GM23338 (cell line): ENCODE measurements around the gene ZIC5. TPM values are rescaled to one million over a fixed set of nuclear protein-coding genes. Genes with fewer than 3 reads are reported as not detected.

Experiments
- ATAC-seq: fragments of 200-7000 bp; cut with Tn5 transposase; 3 replicates; pipeline ENCODE4 v1.9.1; 2020
- DNase-seq: peaks from one replicate; pipeline ENCODE4 v3.0.0-alpha.2; 2015; ENCODE audit warnings: low spot score
- H2AFZ ChIP-seq: fragments of 200-600 bp; sonication (generic); 2 replicates; pipeline ENCODE4 v1.8.0; 2016; ENCODE audit warnings: antibody characterized with exemption, mild to moderate bottlenecking, moderate library complexity
- H3F3A ChIP-seq: fragments of 200-600 bp; sonication (generic); replicated peaks from 2 replicates; pipeline ENCODE4 v1.8.0; 2017; ENCODE audit warnings: antibody characterized with exemption, mixed run types, low read depth
- H3K27ac ChIP-seq: fragments of 200-600 bp; sonication (generic); 2 replicates; pipeline ENCODE4 v1.6.1; 2016; ENCODE audit warnings: low read depth
- H3K27me3 ChIP-seq: fragments of 200-600 bp; sonication (generic); 2 replicates; pipeline ENCODE4 v1.8.0; 2016; ENCODE audit warnings: mild to moderate bottlenecking, mixed run types, moderate library complexity; ENCODE audit not compliant: insufficient read depth
- H3K36me3 ChIP-seq: fragments of 200-600 bp; sonication (generic); 2 replicates; pipeline ENCODE4 v1.8.0; 2016; ENCODE audit warnings: mild to moderate bottlenecking; ENCODE audit not compliant: insufficient read depth
- H3K4me1 ChIP-seq: fragments of 200-600 bp; sonication (generic); 2 replicates; pipeline ENCODE4 v1.8.0; 2016; ENCODE audit warnings: mild to moderate bottlenecking, moderate library complexity; ENCODE audit not compliant: insufficient read depth
- H3K4me2 ChIP-seq: fragments of 200-600 bp; sonication (generic); 2 replicates; pipeline ENCODE4 v1.7.1; 2017; ENCODE audit warnings: mixed run types
- H3K4me3 ChIP-seq: fragments of 200-600 bp; sonication (generic); 2 replicates; pipeline ENCODE4 v1.6.1; 2016; ENCODE audit warnings: mixed run types
- H3K79me2 ChIP-seq: fragments of 200-600 bp; sonication (generic); replicated peaks from 2 replicates; pipeline ENCODE4 v1.8.0; 2017; ENCODE audit warnings: mild to moderate bottlenecking; ENCODE audit not compliant: insufficient read depth
- H3K9me2 ChIP-seq: fragments of 200-600 bp; sonication (generic); 2 replicates; pipeline ENCODE4 v1.8.0; 2017; ENCODE audit not compliant: insufficient read depth
- H4K20me1 ChIP-seq: fragments of 200-600 bp; sonication (generic); replicated peaks from 2 replicates; pipeline ENCODE4 v1.8.0; 2017; ENCODE audit warnings: mild to moderate bottlenecking; ENCODE audit not compliant: insufficient read depth
- H3K27ac Mint-ChIP-seq: 2 replicates; pipeline ENCODE4 v1.8.0; 2020; ENCODE audit warnings: inconsistent platforms, mild to moderate bottlenecking, moderate library complexity, mixed read lengths
- H3K27me3 Mint-ChIP-seq: 3 replicates; pipeline ENCODE4 v1.8.0; 2022; ENCODE audit warnings: low read depth, mild to moderate bottlenecking, moderate library complexity, mixed read lengths, inconsistent platforms; ENCODE audit not compliant: insufficient read depth, poor library complexity
- H3K36me3 Mint-ChIP-seq: 3 replicates; pipeline ENCODE4 v1.8.0; 2021; ENCODE audit warnings: low read depth, mild to moderate bottlenecking, inconsistent platforms, moderate library complexity, mixed read lengths
- H3K4me1 Mint-ChIP-seq: 3 replicates; pipeline ENCODE4 v1.8.0; 2020; ENCODE audit warnings: mild to moderate bottlenecking, inconsistent platforms, mixed read lengths
- H3K4me3 Mint-ChIP-seq: 3 replicates; pipeline ENCODE4 v1.8.0; 2021; ENCODE audit warnings: moderate library complexity, mild to moderate bottlenecking, inconsistent platforms, mixed read lengths
- H3K9me3 Mint-ChIP-seq: 3 replicates; pipeline ENCODE4 v1.8.0; 2020; ENCODE audit warnings: moderate library complexity, mild to moderate bottlenecking, inconsistent platforms, mixed read lengths
- CREB1 ChIP-seq: fragments of 250-450 bp; sonication (Bioruptor Pico); IDR thresholded peaks from 2 replicates; pipeline ENCODE4 v1.5.0; 2020; ENCODE audit warnings: low read depth, mild to moderate bottlenecking, moderate library complexity
- CTCF ChIP-seq, 2 experiments: fragments of 200-600 bp in 1 of 2; sonication (generic) in 1 of 2; conservative IDR thresholded peaks; 2 replicates each; pipeline versions ENCODE4 v1.5.1 to v1.6.1; 2016 to 2017; ENCODE audit warnings: antibody characterized with exemption in 2 of 2, low read depth in 2 of 2, mild to moderate bottlenecking in 2 of 2, moderate library complexity in 1 of 2
- ETS1 ChIP-seq: IDR thresholded peaks from 2 replicates; pipeline ENCODE4 v1.6.1; 2016; ENCODE audit warnings: antibody characterized with exemption
- EZH2 ChIP-seq: fragments of 200-600 bp; sonication (generic); IDR thresholded peaks from one replicate; pipeline ENCODE4 v1.8.0; 2017; ENCODE audit warnings: antibody characterized with exemption, mild to moderate bottlenecking, low read depth; ENCODE audit not compliant: unreplicated experiment
- EZH2phosphoT487 ChIP-seq: fragments of 200-600 bp; sonication (generic); IDR thresholded peaks from one replicate; pipeline ENCODE4 v1.8.1; 2018; ENCODE audit warnings: antibody characterized with exemption; ENCODE audit not compliant: unreplicated experiment
- JUNB ChIP-seq: IDR thresholded peaks from one replicate; pipeline ENCODE4 v1.6.1; 2016; ENCODE audit warnings: antibody characterized with exemption; ENCODE audit not compliant: unreplicated experiment
- NANOG ChIP-seq: IDR thresholded peaks from 2 replicates; pipeline ENCODE4 v1.6.1; 2016; ENCODE audit warnings: antibody characterized with exemption, borderline replicate concordance
- REST ChIP-seq: IDR thresholded peaks from one replicate; pipeline ENCODE4 v1.6.1; 2018; ENCODE audit warnings: antibody characterized with exemption; ENCODE audit not compliant: unreplicated experiment
- STAT1 ChIP-seq: IDR thresholded peaks from one replicate; pipeline ENCODE4 v1.6.1; 2016; ENCODE audit warnings: antibody characterized with exemption; ENCODE audit not compliant: unreplicated experiment
- ZNF114 ChIP-seq: fragments of 250-450 bp; sonication (Bioruptor Pico); IDR thresholded peaks from 2 replicates; pipeline ENCODE4 v1.5.0; 2020; ENCODE audit warnings: mild to moderate bottlenecking, moderate library complexity
- ZNF331 ChIP-seq: fragments of 250-450 bp; sonication (Bioruptor Pico); IDR thresholded peaks from 2 replicates; pipeline ENCODE4 v1.5.0; 2020; ENCODE audit warnings: low read depth, mild to moderate bottlenecking, moderate library complexity
- polyA plus RNA-seq: library from polyadenylated mRNA; unstranded; fragments of >200 nt; fragmentation: Nextera tagmentation; extraction: Ambion mirVana; gene quantifications from 2 replicates; pipeline ENCODE4 v1.2.1, GENCODE V29; 2016
- total RNA-seq: library from RNA; depleted of rRNA; stranded (reverse); fragments of >200 nt; shearing (Covaris generic); gene quantifications from 2 replicates; pipeline ENCODE4 v1.2.3, GENCODE V29; 2014

The ZIC5 gene
- total and polyA plus RNA-seq, 2 experiments from 2014 or later = 14.1 to 28.0 TPM

GRCh38 chr13:99982731-99983498 is 11.3 kb upstream of the ZIC5 start:
- H2AFZ ChIP-seq = no peak overlapping the region
- H3K9me2 ChIP-seq = no peaks in the 10 kb centered on the region
- peak overlapping the region; percentile 28; the same call in 1 of the 2 replicates for H3K27ac ChIP-seq
- TF ChIP-seq NANOG (no peak), REST (no peak)
- H3K79me2 ChIP-seq = peaks cover 55% of the 10 kb centered on the region
- H3K27me3 Mint-ChIP-seq = peaks cover 65% of the 10 kb centered on the region
- H3K4me1 Mint-ChIP-seq = peaks cover 27% of the 10 kb centered on the region
- peaks cover 54% of the 10 kb centered on the region for H3K36me3 Mint-ChIP-seq
- H3K36me3 ChIP-seq = peaks cover 6% of the 10 kb centered on the region; the same call in 1 of the 2 replicates
- H3K27ac Mint-ChIP-seq = peak overlapping the region; percentile 97
- ATAC-seq = no peak
- H3K4me2 ChIP-seq = peak overlapping the region; percentile 87
- H3K4me1 ChIP-seq = peaks cover 27% of the 10 kb centered on the region
- H3F3A ChIP-seq = peaks cover 47% of the 10 kb centered on the region
- H4K20me1 ChIP-seq = peaks cover 17% of the 10 kb centered on the region
- peak overlapping the region; percentile 89 for H3K4me3 ChIP-seq
- peaks cover 73% of the 10 kb centered on the region for H3K27me3 ChIP-seq
- peaks cover 29% of the 10 kb centered on the region for H3K9me3 Mint-ChIP-seq
- H3K4me3 Mint-ChIP-seq = peak overlapping the region; percentile 97
- peak; percentile 31 for DNase-seq

- H3K36me3 Mint-ChIP-seq = peaks cover 48% of the 10 kb centered on the region
- peaks cover 46% of the 10 kb centered on the region for H3F3A ChIP-seq
- no peak overlapping the region for H3K27ac ChIP-seq
- H4K20me1 ChIP-seq = peaks cover 17% of the 10 kb centered on the region
- peaks cover 27% of the 10 kb centered on the region for H3K4me1 Mint-ChIP-seq
- H2AFZ ChIP-seq = no peak overlapping the region
- peaks cover 29% of the 10 kb centered on the region for H3K9me3 Mint-ChIP-seq
- H3K27ac Mint-ChIP-seq = peak overlapping the region; percentile 97
- H3K4me3 ChIP-seq = peak overlapping the region; percentile 89
- H3K9me2 ChIP-seq = no peaks in the 10 kb centered on the region
- H3K27me3 ChIP-seq = peaks cover 73% of the 10 kb centered on the region
- ATAC-seq (no peak), DNase-seq (peak; percentile 50)
- TF ChIP-seq JUNB (no peak), ETS1 (no peak), ZNF331 (no peak), EZH2 (no peak), EZH2phosphoT487 (no peak), CTCF (conservative IDR thresholded peaks at IDR 0.05; ENCODE audit: low read depth in 2 of 2) (no peak), STAT1 (no peak), ZNF114 (no peak), NANOG (no peak), CREB1 (CRISPR knock-in tag) (no peak)
- H3K4me1 ChIP-seq = peaks cover 28% of the 10 kb centered on the region
- H3K4me3 Mint-ChIP-seq = peak overlapping the region; percentile 97
- H3K79me2 ChIP-seq = peaks cover 55% of the 10 kb centered on the region
- peaks cover 65% of the 10 kb centered on the region for H3K27me3 Mint-ChIP-seq
- peaks cover 6% of the 10 kb centered on the region; the same call in 1 of the 2 replicates for H3K36me3 ChIP-seq
- H3K4me2 ChIP-seq = peak overlapping the region; percentile 87
Observed at GRCh38 chr13:99982036-99982730, 10.6 kb upstream of the ZIC5 start.
